Activated B cell treated with CpG ODN at 0.5 μM for 24 hours (primary cell): Measurements from ENCODE around the gene MUCL3. TPM values are rescaled to one million over a fixed set of nuclear protein-coding genes. Genes with fewer than 3 reads are reported as not detected.
"Not testable (repeated sequence)": the region's sequence is repeated elsewhere in the genome, so short reads cannot be mapped to it uniquely, and the experiment has no call there.

ENCODE experiments used
- ATAC-seq: fragments of 200-7000 bp; cut with Tn5 transposase; one replicate; pipeline ENCODE4 v1.10.0; 2021; ENCODE audit warnings: low read depth, mild to moderate bottlenecking, moderate library complexity
- CTCF ChIA-PET: fragments of 350-600 bp; sonication (Branson Sonifier 250); formaldehyde crosslinking; loops from one replicate; lab custom pipeline; 2021; ENCODE audit warnings: antibody characterized with exemption; lab: Charles Lee
- POLR2A ChIA-PET: fragments of 350-600 bp; sonication (Branson Sonifier 250); formaldehyde crosslinking; loops from one replicate; lab custom pipeline; 2021; ENCODE audit warnings: antibody characterized with exemption; lab: Charles Lee
- DNase-seq: peaks from one replicate; pipeline ENCODE4 v3.0.0; 2022
- H3K27ac Mint-ChIP-seq: one replicate; pipeline ENCODE4 v1.8.0; 2020; ENCODE audit warnings: mixed read lengths
- H3K27me3 Mint-ChIP-seq: one replicate; pipeline ENCODE4 v1.8.0; 2021; ENCODE audit warnings: mixed read lengths
- H3K36me3 Mint-ChIP-seq: one replicate; pipeline ENCODE4 v1.8.0; 2021; ENCODE audit warnings: low read depth, mixed read lengths
- H3K4me1 Mint-ChIP-seq: one replicate; pipeline ENCODE4 v1.8.0; 2021; ENCODE audit warnings: mixed read lengths
- H3K4me3 Mint-ChIP-seq: one replicate; pipeline ENCODE4 v1.8.0; 2020; ENCODE audit warnings: mild to moderate bottlenecking, mixed read lengths
- H3K9me3 Mint-ChIP-seq: one replicate; pipeline ENCODE4 v1.8.0; 2020; ENCODE audit warnings: mixed read lengths
- CTCF ChIP-seq: fragments of 200-600 bp; IDR thresholded peaks from one replicate; pipeline ENCODE4 v1.8.0; 2022; ENCODE audit warnings: antibody characterized with exemption, mild to moderate bottlenecking
- intact Hi-C: fragments of 100-400 bp; cut with micrococcal nuclease; formaldehyde crosslinking; loops from one replicate; pipeline ENCODE4 v1.15.1; 2024
- total RNA-seq: library from RNA; stranded (reverse); gene quantifications from 2 replicates; pipeline ENCODE4 v1.2.3, GENCODE V29; 2022

The MUCL3 gene
- total RNA-seq, 1 donor from 2014 or later = not detected

DNA sequence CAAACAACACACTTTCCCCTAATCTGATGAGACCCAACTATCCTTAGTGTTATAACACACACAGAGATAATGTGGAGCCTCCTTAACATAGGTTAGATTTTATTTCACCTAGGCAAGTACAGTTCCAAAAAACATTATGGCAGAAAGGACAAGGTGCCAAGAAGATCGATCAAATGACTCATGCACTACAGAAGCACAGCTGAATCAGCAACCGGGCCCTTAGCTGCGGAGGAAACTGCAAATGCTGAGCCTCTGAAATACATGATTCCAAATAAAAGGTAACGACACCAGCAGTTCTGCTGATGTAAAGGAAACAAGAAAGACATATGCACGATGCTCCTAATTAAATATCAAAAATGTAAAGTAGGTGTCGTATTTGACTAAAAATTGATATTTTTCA is 22.9 kb downstream of the MUCL3 start:
- no peak for TF ChIP-seq CTCF
- ChIA-PET POLR2A (no interaction called here), CTCF (no interaction called here)
- Mint-ChIP-seq H3K4me1 (no peaks in the 10 kb centered on the region), H3K36me3 (no peaks in the 10 kb centered on the region), H3K4me3 (no peak overlapping the region), H3K9me3 (no peaks in the 10 kb centered on the region), H3K27me3 (peaks cover 26% of the 10 kb centered on the region), H3K27ac (no peak overlapping the region)
- intact Hi-C loops = no loop called here
- no peak for ATAC-seq
- no peak for DNase-seq

GRCh38 chr6:30964075-30964474 is 23.3 kb downstream of the MUCL3 start:
- intact Hi-C loops = no loop called here
- ATAC-seq = no peak
- no peak for DNase-seq
- H3K9me3 Mint-ChIP-seq = no peaks in the 10 kb centered on the region
- no peak overlapping the region for H3K27ac Mint-ChIP-seq
- ChIA-PET CTCF (no interaction called here), POLR2A (no interaction called here)
- no peaks in the 10 kb centered on the region for H3K4me1 Mint-ChIP-seq
- H3K36me3 Mint-ChIP-seq = no peaks in the 10 kb centered on the region
- H3K4me3 Mint-ChIP-seq = no peak overlapping the region
- peaks cover 26% of the 10 kb centered on the region for H3K27me3 Mint-ChIP-seq
- TF ChIP-seq CTCF = no peak

GRCh38 chr6:30965140-30965601 is 24.4 kb downstream of the MUCL3 start:
- ATAC-seq (no peak), DNase-seq (no peak)
- H3K9me3 Mint-ChIP-seq = no peaks in the 10 kb centered on the region
- intact Hi-C loops = no loop called here
- H3K27ac Mint-ChIP-seq = no peak overlapping the region
- peaks cover 23% of the 10 kb centered on the region for H3K27me3 Mint-ChIP-seq
- CTCF ChIA-PET = no interaction called here
- H3K4me1 Mint-ChIP-seq = no peaks in the 10 kb centered on the region
- H3K4me3 Mint-ChIP-seq = no peak overlapping the region
- no peak for TF ChIP-seq CTCF
- no peaks in the 10 kb centered on the region for H3K36me3 Mint-ChIP-seq
- POLR2A ChIA-PET = no interaction called here

GRCh38 chr6:30966154-30966553 is 25.4 kb downstream of the MUCL3 start:
- H3K27me3 Mint-ChIP-seq = peaks cover 22% of the 10 kb centered on the region
- no peak for TF ChIP-seq CTCF
- DNase-seq = no peak
- H3K4me3 Mint-ChIP-seq = no peak overlapping the region
- no peak for ATAC-seq
- intact Hi-C loops = no loop called here
- no peaks in the 10 kb centered on the region for H3K9me3 Mint-ChIP-seq
- no peak overlapping the region for H3K27ac Mint-ChIP-seq
- no peaks in the 10 kb centered on the region for H3K4me1 Mint-ChIP-seq
- no peaks in the 10 kb centered on the region for H3K36me3 Mint-ChIP-seq
- CTCF ChIA-PET = no interaction called here
- POLR2A ChIA-PET = no interaction called here

DNA sequence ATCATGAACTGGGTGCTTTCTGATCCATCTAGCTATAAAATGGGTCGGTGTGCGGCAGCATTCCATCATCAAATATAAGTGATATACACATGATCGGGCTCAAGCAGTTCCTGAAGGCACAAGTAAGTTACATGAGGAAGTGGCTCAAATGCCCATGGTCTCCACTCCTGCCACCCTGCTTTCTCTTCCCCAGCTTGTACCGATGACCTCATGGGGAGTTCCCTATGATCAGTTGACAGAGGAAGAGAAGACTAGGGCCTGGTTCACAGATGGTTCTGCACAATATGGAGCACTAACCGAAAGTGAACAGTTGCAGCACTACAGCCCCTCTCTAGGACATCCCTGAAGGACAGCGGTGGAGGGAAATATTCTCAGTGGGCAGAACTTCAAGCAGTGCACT is 28.4 kb downstream of the MUCL3 start:
- H3K4me1 Mint-ChIP-seq, DNase-seq, intact Hi-C loops, CTCF ChIA-PET, ATAC-seq, H3K36me3 Mint-ChIP-seq, H3K4me3 Mint-ChIP-seq, POLR2A ChIA-PET, H3K9me3 Mint-ChIP-seq, H3K27ac Mint-ChIP-seq: not testable (repeated sequence)
- peaks cover 36% of the 10 kb centered on the region for H3K27me3 Mint-ChIP-seq

GRCh38 chr6:30970946-30971345 is 30.2 kb downstream of the MUCL3 start:
- no peak for DNase-seq
- ChIA-PET POLR2A (no interaction called here), CTCF (no interaction called here)
- intact Hi-C loops = no loop called here
- H3K4me1 Mint-ChIP-seq = no peaks in the 10 kb centered on the region
- ATAC-seq = no peak
- no peak for TF ChIP-seq CTCF
- no peak overlapping the region for H3K4me3 Mint-ChIP-seq
- H3K9me3 Mint-ChIP-seq = no peaks in the 10 kb centered on the region
- H3K27ac Mint-ChIP-seq = no peak overlapping the region
- peaks cover 20% of the 10 kb centered on the region for H3K27me3 Mint-ChIP-seq
- no peaks in the 10 kb centered on the region for H3K36me3 Mint-ChIP-seq
